Activated T-cell treated with anti-CD3 and anti-CD28 coated beads for 48 hours (primary cell): Measurements from ENCODE around the gene DSG4.
"Not testable (repeated sequence)": the region's sequence is repeated elsewhere in the genome, so short reads cannot be mapped to it uniquely, and the experiment has no call there.

Experiments used
- DNase-seq: peaks from one replicate; pipeline ENCODE4 v3.0.0-alpha.2; 2020; ENCODE audit warnings: low read depth

DSG4 gene, protein sequence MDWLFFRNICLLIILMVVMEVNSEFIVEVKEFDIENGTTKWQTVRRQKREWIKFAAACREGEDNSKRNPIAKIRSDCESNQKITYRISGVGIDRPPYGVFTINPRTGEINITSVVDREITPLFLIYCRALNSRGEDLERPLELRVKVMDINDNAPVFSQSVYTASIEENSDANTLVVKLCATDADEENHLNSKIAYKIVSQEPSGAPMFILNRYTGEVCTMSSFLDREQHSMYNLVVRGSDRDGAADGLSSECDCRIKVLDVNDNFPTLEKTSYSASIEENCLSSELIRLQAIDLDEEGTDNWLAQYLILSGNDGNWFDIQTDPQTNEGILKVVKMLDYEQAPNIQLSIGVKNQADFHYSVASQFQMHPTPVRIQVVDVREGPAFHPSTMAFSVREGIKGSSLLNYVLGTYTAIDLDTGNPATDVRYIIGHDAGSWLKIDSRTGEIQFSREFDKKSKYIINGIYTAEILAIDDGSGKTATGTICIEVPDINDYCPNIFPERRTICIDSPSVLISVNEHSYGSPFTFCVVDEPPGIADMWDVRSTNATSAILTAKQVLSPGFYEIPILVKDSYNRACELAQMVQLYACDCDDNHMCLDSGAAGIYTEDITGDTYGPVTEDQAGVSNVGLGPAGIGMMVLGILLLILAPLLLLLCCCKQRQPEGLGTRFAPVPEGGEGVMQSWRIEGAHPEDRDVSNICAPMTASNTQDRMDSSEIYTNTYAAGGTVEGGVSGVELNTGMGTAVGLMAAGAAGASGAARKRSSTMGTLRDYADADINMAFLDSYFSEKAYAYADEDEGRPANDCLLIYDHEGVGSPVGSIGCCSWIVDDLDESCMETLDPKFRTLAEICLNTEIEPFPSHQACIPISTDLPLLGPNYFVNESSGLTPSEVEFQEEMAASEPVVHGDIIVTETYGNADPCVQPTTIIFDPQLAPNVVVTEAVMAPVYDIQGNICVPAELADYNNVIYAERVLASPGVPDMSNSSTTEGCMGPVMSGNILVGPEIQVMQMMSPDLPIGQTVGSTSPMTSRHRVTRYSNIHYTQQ

DNA sequence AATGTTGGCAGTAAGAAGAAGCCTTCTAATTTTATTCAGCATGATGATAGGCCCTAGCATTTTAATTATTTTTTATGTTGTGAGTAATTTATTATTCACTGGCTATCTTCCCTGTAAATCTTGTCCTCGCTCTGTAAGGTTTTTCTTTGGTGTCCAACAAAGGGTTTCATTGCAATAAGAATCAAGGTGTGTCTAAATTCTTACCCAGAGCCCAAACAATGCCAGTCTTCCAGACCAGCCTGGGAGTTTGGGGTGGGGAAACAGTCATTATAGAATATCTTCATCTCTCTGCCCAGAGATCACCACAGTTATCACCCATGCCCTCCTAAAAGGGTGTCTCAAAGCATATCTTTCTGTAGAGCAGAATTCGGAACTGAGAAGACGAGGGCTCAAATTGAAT lies at the start of gene DSG4:
DSG4 (plus strand) TSS at position 301 of the 400 bp plus-strand sequence. CDS start 135 bp downstream, outside the sequence.
- no peak for DNase-seq

DNA sequence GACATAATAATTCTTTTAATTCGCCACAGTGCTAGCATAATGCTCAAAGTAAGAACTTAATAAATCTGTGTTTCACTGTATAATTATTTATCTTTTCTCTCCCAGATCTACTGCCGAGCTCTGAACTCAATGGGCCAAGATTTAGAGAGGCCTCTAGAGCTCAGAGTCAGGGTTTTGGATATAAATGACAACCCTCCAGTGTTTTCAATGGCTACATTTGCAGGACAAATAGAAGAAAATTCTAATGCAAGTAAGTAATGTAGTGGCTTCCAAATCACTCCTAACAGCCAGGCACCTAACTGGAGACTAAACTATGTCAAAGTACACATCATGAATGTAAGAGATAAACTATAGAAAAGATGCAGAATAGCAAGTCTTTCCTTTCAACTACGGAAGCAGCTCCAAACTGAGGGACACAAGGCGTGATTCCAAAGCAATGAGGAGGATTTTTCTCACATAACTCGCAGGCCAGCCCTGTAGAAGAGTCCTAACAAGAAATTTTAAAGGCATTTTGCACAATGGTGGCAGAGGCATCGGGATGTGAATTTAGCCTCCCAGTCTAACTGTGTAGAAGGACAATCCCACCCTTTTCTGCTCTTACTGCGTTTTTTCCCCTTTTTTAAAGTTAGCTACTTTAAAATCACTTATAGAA lies 46.7 kb upstream of the DSG4 start:
- no peak for DNase-seq

DNA sequence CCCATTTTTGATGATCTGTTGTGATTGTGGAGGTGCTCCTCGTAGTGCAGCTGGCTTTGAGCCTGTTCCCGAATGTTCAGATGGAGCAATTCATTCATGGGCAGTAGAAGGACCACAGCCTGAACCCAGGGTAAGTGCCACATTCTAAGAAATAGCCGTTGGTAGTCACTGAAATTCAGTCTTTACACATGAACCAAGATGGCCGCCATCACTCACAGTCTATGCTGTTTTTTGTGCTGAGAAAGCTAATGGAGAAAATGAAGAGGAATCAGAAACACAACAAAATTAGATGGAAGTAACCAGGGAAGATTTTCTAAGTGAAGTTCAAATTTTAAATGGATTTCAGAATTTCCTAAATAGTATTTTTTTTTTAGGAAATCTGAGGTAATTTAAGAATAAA lies 33.1 kb upstream of the DSG4 start:
- DNase-seq, result no peak

DNA sequence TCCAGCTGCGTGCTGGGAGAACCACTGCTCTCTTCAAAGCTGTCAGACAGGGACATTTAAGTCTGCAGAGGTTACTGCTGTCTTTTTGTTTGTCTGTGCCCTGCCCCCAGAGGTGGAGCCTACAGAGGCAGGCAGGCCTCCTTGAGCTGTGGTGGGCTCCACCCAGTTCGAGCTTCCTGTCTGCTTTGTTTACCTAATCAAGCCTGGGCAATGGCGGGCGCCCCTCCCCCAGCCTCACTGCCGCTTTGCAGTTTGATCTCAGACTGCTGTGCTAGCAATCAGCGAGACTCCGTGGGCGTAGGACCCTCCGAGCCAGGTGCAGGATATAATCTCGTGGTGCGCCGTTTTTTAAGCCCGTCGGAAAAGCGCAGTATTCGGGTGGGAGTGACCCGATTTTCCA lies 23.2 kb upstream of the DSG4 start:
- not testable (repeated sequence) for DNase-seq

DNA sequence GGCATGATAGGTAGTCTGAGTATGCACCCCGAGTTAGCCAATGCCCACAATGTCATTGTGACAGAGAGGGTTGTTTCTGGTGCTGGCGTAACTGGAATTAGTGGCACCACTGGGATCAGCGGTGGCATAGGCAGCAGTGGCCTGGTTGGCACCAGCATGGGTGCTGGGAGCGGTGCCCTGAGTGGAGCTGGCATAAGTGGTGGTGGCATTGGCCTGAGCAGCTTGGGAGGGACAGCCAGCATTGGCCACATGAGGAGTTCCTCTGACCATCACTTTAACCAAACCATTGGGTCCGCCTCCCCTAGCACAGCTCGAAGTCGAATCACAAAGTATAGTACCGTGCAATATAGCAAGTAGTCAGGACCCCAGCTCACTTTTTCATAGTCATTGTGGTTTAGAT lies 21.6 kb upstream of the DSG4 start:
- no peak for DNase-seq

DNA sequence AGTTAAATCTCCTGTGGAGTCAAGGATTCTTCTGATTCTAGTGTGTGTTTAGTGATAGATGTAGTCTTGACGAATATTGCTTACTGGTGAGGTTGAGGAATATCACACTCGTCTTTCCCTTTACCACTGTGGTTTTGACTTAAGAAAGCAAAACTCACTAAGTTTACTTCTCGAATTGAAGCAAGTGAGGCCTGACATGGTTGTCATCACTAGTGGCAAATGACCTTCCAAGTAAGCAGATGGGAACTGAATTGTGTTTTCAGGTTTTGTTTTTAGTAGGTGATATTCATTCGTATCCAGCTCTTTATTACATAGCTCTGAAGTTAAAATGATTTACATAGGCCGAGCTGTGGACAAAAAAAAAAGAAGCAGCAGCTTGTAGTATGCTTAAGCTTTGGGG lies 20.6 kb upstream of the DSG4 start:
- DNase-seq, result no peak

DNA sequence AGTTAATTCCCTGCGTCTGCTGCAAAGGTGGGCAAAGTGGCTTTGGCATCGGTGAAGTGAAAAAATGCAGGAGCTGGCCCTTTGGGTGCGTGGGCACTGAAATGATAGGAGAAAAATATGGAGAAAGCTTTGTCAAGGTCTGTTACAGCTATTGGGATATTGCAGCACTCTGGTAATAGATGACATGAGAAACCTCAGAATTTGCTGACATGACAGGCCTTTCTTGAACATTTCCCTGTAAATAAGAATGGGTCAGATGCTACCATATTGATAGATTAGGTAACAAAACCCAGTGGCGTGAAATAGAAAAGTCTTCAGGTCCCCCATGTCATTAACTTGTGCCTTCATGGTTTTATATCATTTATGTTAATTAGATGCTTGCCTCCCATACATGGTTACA lies 12.4 kb upstream of the DSG4 start:
- no peak for DNase-seq

DNA sequence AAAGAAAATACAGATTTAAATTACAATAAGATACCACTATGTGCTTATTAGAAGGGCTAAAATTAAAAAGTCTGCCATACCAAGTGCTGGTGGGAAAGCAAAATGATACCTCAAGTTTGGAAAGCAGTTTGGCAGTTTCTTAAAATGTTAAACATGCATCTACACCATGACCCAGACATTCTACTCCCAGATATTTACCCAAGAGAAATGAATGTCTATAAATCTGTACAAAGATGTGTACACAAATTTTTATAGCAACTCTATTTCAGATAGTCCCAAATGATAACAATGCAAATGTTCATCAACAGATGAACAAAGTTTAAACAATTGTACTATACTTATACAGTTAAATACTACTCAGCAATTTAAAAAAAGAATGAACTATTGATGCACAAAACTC lies 7.1 kb upstream of the DSG4 start:
- no peak for DNase-seq

DNA sequence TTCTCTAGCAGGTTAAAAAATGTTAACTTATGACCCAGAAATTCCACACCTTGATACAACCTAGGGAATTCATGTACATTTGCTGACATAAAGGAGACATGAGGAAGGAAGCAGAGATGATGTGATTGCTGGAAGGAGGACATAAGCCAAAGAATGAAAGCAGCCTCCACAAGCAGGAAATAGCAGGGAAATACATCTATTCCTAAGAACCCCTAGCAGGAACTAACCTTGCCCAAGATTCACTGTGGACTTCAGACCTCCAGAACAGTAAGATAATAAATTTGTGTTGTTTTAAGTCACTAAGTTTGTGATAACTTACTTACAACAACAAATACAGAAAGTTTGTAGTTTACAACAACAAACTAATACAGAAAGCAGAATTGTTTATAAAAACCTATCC lies 4.6 kb upstream of the DSG4 start:
- no peak for DNase-seq

DNA sequence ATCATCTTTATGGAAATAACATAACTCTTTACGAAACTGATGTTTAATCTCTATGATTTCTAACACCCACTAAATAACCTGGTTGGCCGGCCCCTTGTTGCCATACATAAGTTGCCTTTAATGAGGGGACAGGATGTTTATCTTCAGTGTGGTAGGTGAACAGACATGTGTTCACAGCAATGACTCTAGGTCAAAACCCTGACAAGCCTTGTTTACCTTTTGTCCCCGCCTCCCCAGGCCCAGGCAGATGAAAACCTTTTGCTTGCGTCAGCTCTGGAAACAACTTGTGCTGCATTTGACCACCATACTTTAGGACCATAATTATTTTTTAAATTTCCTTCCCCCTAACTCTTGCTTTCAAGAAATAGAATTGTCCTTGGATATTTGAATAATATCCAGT lies 2.9 kb upstream of the DSG4 start:
- no peak for DNase-seq

DNA sequence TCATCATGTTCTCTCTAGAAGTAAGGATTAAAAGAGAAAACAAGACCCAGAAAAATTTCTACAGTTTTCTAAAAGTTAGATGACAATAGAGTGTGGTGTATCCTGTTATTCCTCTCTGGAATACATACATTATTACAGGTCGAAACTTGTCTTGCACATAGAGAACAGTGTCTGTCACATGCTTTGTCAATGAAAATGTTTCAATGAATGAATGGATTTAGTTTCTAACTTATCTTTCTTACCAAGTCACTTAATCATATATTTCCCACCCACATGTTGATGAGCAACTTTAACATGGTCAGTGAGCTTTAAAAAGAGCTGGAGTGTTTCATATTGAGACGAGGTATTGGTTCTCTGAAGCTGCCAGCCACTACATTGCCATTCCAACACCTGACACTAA lies 4.3 kb downstream of the DSG4 start:
- no peak for DNase-seq

DNA sequence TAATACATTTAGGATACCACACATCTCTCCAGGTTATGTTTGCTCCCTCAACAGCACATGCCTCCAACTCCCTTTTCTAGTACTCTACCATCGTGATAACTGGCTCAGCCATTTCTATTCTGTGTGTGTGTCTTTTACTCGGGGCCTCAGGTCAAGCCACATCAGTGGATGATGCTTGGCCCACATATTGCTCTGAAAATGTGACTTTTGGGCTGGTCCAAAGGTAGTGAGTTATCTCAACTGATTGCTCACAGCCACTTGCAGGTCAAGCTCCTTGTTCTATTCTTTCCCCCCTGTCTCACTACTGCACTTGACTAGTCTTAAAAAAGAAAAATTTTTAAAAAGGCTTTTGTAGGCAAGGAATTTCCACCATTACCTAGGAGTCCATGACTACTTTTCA lies 5.5 kb downstream of the DSG4 start:
- DNase-seq, result no peak

DNA sequence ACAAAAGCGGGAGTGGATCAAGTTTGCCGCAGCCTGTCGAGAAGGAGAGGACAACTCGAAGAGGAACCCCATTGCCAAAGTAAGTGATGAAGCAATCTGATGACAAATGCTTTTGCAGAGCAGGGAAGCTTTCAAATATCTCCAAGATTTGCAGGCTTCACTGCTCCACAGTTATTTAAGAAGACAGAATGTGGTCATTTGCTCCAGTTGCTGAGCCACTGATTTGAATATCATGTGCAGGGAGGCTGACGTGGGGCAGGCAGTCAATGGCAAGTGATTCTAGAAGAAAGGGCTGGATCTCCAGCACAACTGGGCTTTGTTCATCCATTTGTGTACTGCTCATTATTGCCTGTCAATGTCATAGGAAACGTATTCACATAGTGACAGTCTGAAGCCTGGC lies 10.2 kb downstream of the DSG4 start:
- DNase-seq, result no peak

DNA sequence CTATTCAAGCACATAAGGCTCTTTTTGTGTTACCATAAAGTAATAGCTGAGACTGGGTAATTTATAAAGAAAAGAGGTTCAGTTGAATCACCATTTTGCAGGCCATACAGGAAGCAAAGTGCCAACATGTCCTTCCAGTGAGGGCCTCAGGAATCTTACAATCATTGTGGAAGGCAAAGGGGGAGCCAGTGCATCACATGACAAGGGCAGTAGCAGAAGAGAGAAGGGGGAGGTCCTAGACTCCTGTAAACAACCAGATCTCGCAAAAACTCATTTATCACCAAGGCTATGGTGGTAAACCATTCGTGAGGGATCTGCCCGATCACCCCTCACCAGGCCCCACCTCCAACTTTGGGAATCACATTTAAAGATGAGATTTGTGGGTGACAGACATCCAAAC lies 16.7 kb downstream of the DSG4 start:
- DNase-seq, result no peak

DNA sequence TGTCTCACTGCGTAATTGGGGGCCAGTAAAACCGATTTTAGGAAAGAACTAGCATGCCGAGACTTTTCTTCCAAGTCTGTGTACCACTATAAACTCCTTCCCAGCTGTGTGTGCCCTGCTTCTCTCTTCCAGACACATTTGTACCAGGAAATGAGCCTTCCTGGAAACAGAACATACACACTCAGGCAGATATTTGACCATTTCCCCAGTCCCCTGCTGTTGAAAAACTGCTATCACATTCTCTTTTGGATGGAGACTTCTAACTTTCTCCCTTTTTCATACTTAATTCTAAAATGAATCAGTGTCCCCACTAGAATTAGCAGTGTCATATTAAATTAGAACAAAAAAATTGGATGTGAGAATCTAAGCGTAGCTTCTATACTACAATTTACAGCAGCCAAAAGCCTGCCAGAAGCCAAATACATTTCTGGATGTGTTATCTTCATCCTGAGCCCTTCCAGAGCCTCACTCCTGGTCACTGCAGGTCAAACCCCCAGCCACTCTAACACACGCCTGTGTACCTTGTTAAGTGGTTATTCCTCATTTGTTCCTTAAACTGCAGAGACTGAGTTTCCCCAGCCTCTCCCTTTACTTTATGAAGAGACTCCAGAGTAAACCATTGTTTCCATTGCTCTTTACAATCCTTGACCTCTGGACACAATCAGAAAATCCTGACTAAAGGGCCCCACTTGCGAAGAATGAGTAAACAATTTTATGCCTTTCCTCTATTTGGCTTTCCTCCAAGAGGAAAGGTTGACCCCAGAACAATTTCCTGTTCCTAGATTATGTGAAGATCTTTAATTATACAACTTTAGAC lies 20.4 kb downstream of the DSG4 start:
- no peak for DNase-seq

DNA sequence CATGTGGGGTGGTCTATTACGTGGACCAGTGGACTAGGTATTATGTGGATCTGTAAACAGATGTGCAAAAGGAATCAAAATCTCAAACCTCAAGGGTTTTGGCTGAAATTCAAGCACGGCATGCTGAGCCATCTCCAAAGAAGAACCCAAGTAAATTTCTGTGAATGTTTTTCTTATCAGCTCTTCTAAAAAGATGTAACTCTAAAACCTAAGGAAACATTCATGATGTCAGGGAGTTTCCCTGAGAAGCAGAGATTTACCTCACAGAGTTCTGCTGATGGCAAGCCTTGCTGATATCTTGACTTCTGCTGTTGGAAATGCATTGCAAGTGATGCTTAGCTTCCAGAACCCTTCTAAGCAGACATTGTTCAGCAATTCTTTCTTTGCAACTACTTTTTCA lies 21.6 kb downstream of the DSG4 start:
- DNase-seq, result no peak

DNA sequence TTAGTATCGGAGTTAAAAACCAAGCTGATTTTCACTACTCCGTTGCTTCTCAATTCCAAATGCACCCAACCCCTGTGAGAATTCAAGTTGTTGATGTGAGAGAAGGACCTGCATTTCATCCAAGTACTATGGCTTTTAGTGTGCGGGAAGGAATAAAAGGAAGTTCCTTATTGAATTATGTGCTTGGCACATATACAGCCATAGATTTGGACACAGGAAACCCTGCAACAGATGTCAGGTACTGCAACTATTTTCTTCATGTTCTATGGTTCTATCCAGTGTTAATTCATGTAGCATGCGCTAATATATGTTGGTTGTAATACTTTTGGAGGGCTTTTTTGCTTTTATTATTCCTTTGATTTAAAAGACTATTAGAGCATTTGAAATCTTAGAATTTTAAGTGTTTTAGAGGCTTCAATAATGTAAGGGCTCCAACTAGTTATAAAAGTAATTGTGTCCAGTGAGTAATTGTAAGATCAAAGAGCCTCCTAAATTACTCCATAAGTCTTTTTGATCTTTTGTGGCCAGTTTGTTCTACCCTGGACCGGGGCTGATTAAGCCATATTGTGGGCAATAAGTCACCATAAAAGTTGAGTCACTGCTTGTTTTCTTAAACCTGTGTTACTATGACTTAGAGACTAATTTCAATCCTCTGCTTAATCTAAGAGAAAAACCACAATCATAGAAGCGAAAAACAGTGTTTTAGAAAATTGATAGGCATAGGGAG lies 22.9 kb downstream of the DSG4 start:
- DNase-seq, result no peak

DNA sequence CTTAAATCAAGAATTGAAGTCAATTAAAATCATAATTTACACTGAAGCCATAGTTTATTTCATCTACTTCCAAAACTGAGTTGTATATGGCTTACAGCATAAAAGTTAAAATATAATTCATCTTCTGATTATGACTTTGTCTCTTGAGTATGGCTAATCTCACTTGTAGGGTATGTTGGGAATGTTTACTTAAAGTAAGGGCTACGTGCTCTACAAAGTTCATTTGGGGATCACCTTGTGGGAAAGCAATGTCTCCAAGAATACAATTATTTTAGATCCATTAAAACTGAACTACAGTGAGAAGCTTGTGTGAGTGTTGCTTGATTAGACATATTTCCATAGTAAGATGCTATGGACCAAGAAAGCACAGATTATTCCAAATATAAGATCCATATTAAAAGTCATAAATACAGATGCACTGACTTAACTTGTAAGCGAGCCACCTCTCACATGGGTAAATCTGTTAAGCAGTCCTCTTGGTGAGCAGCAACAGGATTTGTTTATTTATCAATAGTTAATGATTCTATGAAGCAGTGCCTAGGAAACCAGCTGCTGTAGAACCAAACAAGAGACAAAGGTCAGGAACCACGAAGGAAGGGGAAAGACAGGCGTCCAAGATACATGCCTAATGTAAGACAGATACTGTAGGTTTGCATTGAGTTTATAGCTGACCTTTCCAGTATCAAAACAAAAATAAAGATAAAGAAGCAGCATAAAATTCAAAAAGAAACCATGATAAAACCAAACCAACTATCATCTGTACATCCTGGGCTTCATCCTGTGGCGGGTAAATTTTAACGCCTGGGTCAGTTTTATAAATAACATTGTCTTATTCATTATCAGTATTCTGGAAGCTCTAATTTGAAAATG lies 24.8 kb downstream of the DSG4 start:
- DNase-seq, result no peak

DNA sequence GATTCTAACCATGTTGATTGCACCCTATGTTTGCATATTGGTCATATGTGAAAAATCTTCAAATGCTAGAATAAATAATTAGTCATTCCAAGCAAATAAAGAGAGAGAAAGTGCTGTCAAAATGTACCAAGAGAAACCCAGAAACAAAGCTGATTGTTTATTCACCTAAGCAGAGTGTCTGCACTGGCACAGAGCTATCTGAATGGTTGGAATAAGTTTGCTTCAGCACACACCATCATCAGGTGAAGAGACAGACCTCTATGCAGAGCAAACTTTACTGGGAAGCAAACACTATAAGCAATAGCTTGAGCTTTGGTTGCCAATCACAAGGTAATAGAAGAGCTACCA lies 25.4 kb downstream of the DSG4 start:
- DNase-seq, result no peak

DNA sequence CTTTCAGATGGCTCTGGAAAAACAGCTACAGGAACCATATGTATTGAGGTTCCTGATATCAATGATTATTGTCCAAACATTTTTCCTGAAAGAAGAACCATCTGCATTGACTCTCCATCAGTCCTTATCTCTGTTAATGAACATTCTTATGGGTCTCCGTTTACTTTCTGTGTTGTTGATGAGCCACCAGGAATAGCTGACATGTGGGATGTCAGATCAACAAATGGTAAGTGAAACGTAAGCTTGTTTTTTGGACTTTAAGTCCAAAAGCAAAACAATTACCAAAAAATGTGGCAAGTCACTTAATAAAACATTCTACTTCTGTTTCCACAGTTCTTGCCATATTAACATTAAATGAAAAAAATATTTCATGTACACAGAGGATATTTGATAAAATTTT lies 26.8 kb downstream of the DSG4 start:
- DNase-seq, result no peak
